HepG2 (cell line): ENCODE data around the gene RRN3.
"Not testable (repeated sequence)": the region's sequence is repeated elsewhere in the genome, so short reads cannot be mapped to it uniquely, and the experiment has no call there.

ENCODE experiments used
- IKZF1 ChIP-seq: fragments of 450-650 bp; IDR thresholded peaks from 2 replicates; pipeline ENCODE4 v1.7.1; 2016
- JDP2 ChIP-seq: sonication (generic); formaldehyde crosslinking; IDR thresholded peaks from 2 replicates; pipeline ENCODE4 v1.8.1; 2022; ENCODE audit warnings: missing genetic modification reagents, borderline replicate concordance
- KMT2B ChIP-seq: IDR thresholded peaks from 2 replicates; pipeline ENCODE4 v1.6.1; 2016; ENCODE audit warnings: missing genetic modification reagents, missing compliant biosample characterization
- RAD21 ChIP-seq: fragments of 450-650 bp; formaldehyde crosslinking; IDR thresholded peaks from 2 replicates; pipeline ENCODE4 v1.5.0; 2020; ENCODE audit warnings: mild to moderate bottlenecking
- TF ChIP-seq, protein P1 (sequence below): sonication (generic); formaldehyde crosslinking; IDR thresholded peaks from 2 replicates; pipeline ENCODE4 v1.5.0; 2020; ENCODE audit warnings: mild to moderate bottlenecking, missing genetic modification reagents, moderate library complexity

DNA sequence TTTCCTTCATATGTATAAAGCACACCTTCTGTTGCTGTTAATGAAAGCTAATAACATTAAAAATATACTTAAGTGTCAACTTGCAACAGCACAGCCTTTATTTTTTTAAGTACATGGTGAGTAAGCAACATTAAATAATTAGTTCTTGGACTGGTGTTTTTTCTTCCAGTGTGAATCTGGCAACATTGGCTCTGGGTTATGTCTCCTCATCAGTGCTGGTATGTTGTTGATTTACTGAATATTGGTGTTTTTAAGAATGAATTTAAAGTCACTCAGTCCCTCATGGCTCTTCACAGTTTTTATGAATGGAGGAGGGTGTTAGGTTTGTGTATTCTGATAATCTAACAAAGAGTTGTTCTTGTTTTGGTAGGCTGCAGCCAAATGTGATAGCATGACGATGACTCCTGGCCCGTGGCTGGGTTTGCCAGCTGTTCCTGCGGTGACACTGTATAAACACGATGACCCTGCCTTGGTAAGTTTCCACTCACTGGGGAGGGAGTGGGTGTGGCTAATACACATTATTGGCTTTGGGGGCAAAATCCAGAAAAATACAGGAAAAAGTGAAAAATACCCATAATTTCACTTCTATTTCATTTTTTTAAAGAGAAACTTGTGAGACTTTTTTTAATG, 77.0 kb downstream of the RRN3 start:
- TF ChIP-seq, protein P1, sequence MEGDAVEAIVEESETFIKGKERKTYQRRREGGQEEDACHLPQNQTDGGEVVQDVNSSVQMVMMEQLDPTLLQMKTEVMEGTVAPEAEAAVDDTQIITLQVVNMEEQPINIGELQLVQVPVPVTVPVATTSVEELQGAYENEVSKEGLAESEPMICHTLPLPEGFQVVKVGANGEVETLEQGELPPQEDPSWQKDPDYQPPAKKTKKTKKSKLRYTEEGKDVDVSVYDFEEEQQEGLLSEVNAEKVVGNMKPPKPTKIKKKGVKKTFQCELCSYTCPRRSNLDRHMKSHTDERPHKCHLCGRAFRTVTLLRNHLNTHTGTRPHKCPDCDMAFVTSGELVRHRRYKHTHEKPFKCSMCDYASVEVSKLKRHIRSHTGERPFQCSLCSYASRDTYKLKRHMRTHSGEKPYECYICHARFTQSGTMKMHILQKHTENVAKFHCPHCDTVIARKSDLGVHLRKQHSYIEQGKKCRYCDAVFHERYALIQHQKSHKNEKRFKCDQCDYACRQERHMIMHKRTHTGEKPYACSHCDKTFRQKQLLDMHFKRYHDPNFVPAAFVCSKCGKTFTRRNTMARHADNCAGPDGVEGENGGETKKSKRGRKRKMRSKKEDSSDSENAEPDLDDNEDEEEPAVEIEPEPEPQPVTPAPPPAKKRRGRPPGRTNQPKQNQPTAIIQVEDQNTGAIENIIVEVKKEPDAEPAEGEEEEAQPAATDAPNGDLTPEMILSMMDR (CRISPR knock-in tag): not testable (repeated sequence)
- TF ChIP-seq JDP2 (CRISPR knock-in tag); RAD21; KMT2B (CRISPR knock-in tag); IKZF1: not testable (repeated sequence)
